HG02981 (cell line): Measurements from ENCODE around the gene UQCRFS1.
"Not testable (repeated sequence)": the region's sequence is repeated elsewhere in the genome, so short reads cannot be mapped to it uniquely, and the experiment has no call there.

Source experiments
- ATAC-seq: cut with Tn5 transposase; IDR thresholded peaks from one replicate; pipeline ENCODE4 v1.9.1; 2021; ENCODE audit warnings: mild to moderate bottlenecking, moderate library complexity; ENCODE audit not compliant: unreplicated experiment

The UQCRFS1 gene

DNA sequence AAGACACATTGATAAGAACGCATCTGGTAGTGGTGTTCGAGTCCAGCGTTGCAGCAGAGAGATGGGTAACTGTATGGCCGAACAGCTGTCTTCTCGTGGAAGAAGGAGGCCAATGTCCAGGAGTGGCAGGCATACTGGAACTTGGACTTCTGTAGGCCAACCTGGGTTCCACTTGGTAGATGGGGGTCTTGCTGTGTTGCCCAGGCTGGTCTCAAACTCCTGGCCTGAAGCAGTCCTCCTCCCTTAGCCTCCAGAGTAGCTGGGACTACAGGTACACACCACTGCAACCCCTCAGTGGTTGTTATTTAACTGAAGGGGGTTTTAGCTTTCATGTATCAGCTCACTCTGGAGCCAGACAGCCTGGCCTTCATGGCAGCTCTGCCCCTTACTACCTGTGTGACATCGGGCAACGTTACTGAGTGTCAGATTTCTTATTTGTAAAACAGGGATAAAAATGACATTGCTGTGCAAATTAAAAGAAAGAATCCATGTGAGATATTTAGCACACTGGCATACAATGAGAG, 2.4 kb upstream of the UQCRFS1 start:
- ATAC-seq = no peak

GRCh38 chr19:29214411-29214810, 1.5 kb upstream of the UQCRFS1 start:
- ATAC-seq = no peak

DNA sequence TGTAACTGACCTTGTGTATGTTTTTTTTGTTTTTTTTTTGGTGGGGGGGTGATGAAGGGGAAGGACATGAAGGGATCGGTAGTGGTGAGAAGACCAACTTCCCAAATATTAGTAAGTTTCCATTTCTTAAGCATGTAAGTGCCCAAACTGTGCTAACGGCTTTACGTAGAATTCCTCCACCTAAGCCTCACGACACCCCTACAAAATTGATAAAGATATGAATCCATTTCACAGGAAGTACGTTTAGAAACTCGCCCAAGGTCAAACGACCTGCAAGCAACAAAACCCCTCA, 649 bp downstream of the UQCRFS1 start:
- no peak for ATAC-seq

DNA sequence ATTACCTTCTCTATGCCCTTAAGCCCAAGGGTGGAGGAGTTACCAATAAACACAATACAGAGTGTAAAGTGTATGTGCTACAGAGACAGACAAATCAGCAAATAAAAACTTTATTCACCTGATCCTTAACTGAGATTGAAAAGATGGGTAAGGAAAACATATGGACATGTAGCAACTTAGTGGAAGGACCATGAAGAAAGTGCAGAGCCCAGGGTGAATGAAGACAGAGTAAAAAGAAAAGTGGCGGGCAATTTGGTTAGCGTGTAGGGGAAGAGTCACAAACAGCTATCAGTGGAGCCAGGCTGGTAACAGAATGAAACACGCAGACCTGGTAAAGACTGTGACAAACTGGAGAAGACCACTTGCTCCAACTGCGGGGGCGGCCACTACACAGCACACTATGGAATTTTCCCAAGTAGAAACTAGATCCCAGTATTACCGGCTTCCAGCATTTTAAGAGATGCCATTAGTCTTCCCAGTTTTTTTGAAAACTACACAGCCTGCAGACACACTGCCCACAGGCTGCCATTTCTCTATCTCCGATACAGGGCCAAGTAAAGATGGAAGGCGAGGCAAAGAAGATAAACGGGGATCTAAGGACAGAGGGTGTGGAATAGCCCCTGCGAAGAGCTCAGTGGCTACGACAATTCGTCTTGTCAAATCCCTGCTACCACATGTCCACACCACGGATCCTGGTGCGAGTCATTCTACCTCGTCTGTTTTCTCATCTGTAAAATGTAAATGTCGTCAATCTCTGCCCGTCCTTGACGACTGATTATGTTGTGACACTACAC, 1.2 kb downstream of the UQCRFS1 start:
- no peak for ATAC-seq

- not testable (repeated sequence) for ATAC-seq
These were observed 1.9 kb downstream of the UQCRFS1 start for GRCh38 chr19:29211041-29211440.

GRCh38 chr19:29210502-29210901, 2.4 kb downstream of the UQCRFS1 start:
- ATAC-seq = not testable (repeated sequence)

GRCh38 chr19:29207403-29208187, 5.4 kb downstream of the UQCRFS1 start:
- not testable (repeated sequence) for ATAC-seq

- no peak for ATAC-seq
These were observed 6.5 kb downstream of the UQCRFS1 start for GRCh38 chr19:29206453-29206852.

DNA sequence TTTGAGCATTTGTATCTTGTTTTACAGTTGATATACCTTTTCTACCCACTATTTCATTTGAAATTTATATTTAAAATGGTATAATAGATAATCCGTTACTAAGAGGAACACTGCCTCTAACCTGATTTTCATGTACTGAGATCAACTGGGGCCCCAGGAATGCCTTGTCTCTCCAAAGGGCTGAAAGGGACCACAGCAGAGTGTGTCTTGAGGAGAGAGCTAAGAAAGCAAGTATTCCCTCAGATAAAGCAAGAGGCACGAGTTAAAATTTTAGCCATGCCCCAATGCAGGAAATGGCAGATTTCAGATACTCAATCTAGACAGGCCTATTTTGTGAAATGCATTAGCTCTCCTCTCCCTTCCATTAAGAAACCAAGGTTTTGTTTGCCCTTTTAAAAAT, 10.7 kb downstream of the UQCRFS1 start:
- no peak for ATAC-seq

GRCh38 chr19:29201855-29202254, 11.1 kb downstream of the UQCRFS1 start:
- ATAC-seq = no peak

GRCh38 chr19:29194658-29195057, 18.3 kb downstream of the UQCRFS1 start:
- ATAC-seq = no peak

GRCh38 chr19:29193155-29193554, 19.8 kb downstream of the UQCRFS1 start:
- ATAC-seq = no peak

GRCh38 chr19:29191005-29191404, 21.9 kb downstream of the UQCRFS1 start:
- no peak for ATAC-seq

- no peak for ATAC-seq
These were observed 24.0 kb downstream of the UQCRFS1 start for GRCh38 chr19:29189033-29189360.

- no peak for ATAC-seq
These were observed 24.5 kb downstream of the UQCRFS1 start for GRCh38 chr19:29188289-29189032.

DNA sequence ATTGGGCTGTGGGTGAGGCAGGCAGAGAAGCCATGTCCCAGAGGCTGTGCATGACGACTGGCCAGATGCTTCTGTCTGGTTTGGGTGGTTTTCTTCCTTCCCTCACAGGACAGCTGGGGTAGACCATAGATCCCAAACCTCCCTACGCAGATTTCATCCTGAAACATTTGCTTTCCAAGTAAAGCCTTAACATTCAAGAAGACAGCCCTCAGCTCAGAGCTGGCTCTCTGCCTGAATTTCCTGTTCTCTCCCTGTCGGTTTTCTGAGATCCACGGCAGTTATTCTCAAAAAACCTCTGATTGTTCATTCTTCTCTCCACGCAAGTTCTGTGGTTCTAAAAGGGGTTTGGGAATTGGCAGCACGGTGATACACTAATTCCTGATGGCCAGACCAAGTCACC, 25.3 kb downstream of the UQCRFS1 start:
- no peak for ATAC-seq

- no peak for ATAC-seq
These were observed 27.5 kb downstream of the UQCRFS1 start for GRCh38 chr19:29185427-29185826.

DNA sequence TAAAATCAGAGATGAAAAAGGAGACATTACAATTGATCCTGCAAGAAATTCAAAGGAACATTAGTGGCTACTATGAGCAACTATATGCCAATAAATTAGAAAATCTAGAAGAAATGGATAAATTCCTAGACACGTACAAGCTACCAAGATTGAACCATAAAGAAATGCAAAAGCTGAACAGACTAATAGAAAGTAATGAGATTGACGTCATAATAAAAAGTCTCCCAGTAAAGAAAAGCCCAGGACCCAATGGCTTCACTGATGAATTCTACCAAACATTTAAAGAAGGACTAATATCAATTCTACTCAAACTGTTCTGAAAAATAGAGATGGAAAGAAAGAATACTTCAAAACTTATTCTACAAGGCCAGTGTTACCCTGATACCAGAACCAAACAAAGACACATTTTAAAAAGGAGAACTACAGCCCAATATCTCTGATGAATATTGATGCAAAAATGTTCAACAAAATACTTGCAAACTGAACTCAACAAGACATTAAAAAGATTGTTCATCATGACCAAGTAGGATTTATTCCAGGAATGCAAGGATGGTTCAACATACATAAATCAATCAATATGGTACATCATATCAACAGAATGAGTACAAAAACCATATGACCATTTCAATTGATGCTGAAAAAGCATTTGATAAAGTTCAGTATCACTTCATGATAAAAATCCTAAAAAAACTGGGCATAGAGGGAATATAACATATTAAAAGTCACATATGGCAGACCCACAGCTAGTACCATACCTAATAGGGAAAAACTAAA, 35.8 kb downstream of the UQCRFS1 start:
- ATAC-seq = no peak

GRCh38 chr19:29173896-29174295, 39.1 kb downstream of the UQCRFS1 start:
- no peak for ATAC-seq

GRCh38 chr19:29172302-29172701, 40.6 kb downstream of the UQCRFS1 start:
- ATAC-seq = no peak

GRCh38 chr19:29171525-29171924, 41.4 kb downstream of the UQCRFS1 start:
- ATAC-seq = no peak
